NCI-H82 treated with DMSO at 0.1 percent for 48 hours (cell line): ENCODE results near the gene XPO4.
"Not testable (repeated sequence)": the region's sequence is repeated elsewhere in the genome, so short reads cannot be mapped to it uniquely, and the experiment has no call there.

Source experiments
- DNase-seq: peaks from one replicate; lab custom pipeline; 2025; ENCODE audit not compliant: unreplicated experiment; lab: John Stamatoyannopoulos, UW

Gene XPO4

DNA sequence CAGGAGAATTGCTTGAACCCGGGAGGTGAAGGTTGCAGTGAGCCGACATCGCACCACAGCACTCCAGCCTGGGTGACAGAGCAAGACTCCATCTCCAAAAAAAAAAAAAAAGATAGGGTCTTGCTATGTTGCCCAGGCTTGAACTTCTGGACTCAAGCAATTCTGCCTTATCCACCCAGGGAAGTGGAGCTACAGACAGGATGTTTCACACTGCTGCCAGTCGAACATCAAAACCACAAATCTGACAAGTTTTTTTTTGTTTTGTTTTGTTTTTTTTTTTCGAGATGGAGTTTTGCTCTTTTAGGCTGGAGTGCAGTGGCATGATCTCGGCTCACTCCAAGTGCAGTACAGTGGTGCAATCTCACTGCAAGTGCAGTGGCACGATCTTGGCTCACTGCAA lies 10.8 kb downstream of the XPO4 start:
- no peak for DNase-seq

DNA sequence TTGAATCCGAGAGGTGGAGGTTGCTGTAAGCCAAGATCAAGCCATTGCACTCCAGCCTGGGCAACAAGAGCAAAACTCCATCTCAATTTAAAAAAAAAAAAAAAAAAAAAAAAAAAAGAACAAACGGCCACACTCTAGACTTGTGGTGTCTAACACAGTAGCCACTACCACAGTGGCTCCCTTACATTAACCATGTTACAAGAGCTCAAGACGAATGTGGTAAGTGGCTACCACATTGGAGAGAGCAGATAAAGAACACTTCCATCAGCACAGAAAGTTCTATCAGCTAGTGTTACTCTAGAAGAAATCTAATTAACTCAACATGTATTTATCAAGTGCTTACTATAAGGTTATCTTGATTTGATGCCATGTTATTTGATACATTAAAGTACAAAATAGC lies 11.5 kb downstream of the XPO4 start:
- no peak for DNase-seq

DNA sequence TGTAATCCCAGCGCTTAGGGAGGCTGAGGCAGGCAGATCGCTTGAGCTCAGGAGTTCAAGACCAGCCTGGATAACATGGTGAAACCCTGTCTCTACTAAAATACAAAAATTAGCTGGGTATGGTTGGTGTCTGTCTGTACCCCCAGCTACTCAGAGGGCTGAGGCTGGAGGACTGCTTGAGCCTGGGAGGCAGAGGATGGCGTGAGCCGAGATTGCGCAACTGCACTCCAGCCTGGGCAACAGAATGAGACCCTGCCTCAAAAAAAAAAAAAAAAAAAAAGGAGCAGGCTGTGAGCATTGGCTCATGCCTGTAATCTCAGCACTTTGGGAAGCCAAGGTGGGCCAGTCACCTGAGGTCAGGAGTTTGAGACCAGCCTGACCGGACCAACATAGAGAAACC lies 12.0 kb downstream of the XPO4 start:
- DNase-seq = not testable (repeated sequence)

DNA sequence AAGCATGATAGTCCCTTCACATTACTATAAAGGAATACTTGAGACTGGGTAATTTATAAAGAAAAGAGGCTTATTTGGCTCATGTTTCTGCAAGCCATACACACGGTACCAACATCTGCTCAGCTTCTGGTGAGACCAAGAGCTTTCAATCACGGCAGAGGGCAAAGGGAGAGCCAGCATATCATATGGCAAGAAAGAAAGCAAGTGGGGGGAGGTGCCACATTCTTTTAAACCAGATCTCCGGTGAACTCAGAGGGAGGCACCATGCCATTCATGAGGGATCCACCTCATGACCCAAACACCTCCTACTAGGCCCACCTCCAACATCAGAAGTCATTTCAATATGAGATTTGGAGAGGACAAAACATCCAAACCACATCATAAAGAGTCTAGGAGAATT lies 20.3 kb downstream of the XPO4 start:
- peak; percentile 96 for DNase-seq

DNA sequence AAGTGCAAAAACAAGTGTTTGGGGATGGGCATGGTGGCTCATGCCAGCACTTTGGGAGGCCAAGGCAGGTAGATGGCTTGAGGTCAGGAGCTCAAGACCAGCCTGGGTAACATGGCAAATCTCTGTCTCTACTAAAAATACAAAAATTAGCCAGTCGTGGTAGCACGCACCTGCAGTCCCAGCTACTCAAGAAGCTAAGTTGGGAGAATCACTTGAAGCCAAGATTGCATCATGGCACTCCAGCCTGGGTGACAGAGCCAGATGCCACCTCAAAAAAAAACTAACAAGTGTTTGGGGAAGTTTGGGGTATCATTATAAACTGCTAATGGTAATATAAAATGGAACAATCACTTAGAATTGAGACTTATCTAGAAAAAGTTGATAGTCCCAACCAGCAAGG lies 24.6 kb downstream of the XPO4 start:
- DNase-seq = no peak

DNA sequence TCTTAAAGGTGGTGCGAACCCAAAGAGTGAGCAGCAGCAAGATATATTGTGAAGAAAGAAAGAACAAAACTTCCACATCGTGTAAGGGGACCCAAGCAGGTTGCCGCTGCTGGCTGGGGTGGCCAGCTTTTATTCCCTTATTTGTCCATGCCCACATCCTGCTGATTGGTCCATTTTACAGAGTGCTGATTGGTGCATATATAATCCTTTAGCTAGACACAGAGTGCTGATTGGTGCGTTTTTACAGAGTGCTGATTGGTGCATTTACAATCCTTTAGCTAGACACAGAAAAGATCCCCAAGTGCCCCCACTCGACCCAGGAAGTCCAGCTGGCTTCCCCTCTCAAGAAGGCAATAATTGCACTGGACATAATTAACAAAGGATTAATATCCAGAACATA lies 25.7 kb downstream of the XPO4 start:
- not testable (repeated sequence) for DNase-seq

DNA sequence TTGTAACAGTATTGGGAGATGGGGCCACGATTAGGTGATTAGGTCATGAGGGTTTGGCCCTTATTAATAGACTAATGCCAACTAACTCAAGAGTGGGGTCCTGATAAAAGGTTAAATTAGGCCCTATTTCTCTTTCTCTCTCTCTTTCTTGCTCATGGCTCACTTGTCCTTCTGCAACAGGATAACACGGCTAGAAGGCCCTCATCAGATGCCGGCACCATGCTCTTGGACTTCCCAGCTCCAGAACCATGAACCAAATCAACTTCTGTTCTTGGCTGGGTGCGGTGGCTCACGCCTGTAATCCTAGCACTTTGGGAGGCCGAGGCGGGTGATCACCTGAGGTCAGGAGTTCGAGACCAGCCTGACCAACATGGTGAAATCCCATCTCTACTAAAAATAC lies 28.1 kb downstream of the XPO4 start:
- DNase-seq = not testable (repeated sequence)

DNA sequence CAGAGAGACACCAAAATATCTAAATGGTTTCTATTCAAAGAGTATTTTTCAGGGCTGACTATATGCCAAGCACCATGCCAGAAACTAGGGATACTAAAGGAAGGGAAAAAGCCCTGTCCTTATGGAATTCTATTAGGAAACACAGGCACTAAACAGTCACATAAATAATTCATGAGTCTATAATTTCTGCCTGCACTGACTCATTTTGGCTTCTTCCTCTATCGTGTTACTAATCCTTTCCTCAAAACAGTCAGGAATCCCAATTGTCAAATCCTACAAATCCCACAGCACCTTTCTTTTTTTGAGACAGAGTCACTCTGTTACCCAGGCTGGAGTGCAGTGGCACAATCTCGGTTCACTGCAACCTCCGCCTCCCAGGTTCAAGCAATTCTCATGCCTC lies 29.2 kb downstream of the XPO4 start:
- peak; percentile 42 for DNase-seq

DNA sequence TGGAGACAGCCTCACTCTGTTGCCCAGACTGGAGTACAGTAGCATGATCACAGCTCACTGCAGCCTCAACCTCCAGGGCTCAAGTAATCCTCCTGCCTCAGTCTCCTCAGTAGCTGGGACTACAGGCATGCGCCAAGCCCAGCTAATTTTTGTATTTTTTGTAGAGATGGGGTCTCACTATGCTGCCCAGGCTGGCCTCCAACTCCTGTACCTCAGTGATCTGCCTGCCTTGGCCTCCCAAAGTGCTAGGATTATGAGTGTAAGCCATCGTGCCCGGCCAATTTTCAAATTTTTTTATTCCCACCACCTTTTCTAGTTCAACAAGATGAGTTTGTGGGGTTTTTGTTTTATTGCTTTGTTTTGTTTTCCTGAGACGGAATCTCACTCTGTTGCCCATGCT lies 31.7 kb downstream of the XPO4 start:
- DNase-seq = no peak

DNA sequence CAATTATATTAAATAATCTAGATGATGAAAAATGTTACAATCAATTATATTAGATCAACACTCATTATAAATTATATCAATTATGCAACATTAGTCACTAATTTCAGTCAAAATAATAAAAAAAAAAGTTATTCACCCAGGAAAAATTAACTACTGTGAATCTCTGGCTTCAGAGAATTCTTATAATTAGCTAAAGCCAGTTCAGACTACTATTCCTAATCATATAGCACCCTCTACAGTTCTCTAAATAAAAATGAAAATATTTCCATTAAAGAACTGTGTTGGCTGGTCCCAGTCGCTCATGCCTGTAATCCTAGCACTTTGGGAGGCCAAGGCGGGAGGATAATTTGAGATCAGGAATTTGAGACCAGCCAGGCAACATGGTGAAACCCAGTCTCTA lies 33.0 kb downstream of the XPO4 start:
- DNase-seq = peak; percentile 43

DNA sequence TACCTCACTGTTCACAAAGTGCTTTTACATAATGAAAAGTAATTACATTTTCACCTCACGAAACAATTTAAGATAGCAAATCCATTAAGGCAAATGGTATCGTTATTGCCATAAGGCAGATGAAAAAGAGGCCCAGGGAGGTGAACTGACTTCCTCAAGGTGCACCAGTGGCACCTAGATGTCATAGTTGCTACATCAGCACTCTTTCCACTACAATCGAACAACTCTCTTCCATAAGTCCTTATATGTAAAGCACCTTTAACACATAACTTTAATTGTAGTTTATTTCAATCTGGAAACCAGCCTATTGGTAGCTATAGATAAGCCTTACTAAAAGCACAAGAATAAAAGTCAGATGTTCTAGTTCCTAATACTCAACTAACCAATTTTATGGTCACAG lies 35.1 kb downstream of the XPO4 start:
- DNase-seq = no peak

DNA sequence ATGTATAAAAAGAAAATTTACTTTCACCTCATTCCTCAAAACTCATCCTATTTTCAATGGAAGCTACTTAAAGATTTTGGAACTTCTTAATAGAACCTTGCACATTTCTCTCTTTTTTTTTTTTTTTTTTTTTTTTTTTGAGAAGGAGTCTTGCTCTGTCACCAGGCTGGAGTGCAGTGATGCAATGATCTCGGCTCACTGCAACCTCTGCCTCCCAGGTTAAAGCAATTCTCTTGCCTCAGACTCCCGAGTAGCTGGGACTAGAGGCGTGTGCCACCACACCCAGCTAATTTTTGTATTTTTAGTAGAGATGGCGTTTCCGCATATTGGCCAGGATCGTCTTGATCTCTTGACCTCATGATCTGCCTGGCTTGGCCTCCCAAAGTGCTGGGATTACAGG lies 40.9 kb downstream of the XPO4 start:
- not testable (repeated sequence) for DNase-seq

DNA sequence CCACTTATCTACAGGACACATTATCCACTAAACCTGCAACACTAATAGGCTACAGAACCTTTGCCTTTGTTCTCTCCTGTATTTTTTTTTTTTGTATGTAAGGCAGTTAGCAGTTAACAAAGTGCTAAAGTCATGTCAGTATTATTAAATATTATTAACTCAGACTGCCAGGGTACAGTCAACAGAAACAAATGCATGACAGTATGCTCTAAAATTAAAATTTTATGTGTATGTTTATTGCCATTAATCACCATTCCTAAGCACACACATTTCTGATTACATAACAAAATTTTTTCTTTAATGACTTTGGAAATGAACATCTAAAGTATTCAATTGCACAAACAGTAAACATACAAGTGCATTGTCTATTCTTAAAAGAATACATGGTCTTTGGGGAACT lies 41.7 kb downstream of the XPO4 start:
- no peak for DNase-seq

DNA sequence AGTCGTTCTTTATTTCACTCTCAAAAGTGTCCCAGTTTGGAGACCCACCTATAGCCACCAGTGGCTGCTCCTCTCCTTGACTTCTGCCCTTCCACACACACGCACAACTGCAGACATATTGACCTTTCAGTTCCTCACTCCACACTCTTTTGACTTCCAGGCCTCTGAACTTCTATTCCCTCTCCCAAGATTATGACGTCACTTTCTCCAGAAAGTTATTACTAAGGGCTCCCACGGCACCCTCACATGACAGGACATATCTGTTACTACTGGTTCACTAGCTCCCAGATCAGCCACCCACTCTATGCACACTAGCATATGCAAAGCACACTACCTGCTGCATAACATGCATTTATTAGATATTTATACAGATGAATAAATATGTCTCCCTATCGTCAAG lies 45.9 kb downstream of the XPO4 start:
- DNase-seq = no peak

DNA sequence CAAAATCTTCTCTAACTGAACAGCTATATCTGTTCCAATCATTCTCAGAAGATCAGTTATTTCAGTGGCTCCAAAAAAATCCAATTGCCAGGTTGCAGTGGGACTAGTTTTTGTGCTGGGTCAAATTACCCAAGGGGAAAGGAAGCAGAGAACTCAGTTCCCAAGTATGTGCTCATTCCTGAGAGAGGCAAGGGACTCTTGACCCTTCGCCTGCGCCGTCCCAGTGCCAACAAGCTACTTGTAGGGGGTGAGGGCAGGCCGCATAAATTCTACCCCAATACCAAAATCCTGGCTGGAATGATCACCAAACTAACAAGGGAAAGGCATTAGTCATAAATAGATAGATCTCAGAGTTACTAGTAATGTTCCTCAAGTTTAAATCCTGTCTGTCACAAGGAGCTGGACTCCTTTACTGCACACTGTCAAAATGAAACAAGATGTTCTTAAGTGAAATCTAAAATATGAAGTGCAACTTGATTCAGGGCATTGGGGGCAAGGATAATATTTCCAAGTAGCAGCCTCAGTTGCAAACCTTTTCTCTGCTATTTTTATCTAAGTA lies 50.6 kb downstream of the XPO4 start:
- no peak for DNase-seq

DNA sequence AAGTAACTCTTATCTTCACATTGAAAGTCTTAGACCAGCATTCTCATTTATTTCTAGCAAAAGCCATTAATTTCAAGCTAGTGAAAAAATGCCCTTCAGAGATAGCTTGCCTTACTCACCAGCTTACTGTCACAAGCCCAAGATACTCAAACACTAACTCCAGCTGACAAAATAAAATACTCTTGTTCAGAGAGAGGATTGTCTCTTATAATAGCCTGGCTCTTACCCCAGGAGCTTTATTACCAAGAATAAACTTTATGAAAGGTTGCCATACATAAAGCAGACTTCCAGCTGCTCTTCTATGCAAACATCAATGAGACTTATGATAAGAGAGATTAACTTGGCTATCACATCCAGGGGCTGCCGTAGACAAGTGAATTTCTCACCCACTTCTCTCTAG lies 53.6 kb downstream of the XPO4 start:
- DNase-seq = peak; percentile 41

DNA sequence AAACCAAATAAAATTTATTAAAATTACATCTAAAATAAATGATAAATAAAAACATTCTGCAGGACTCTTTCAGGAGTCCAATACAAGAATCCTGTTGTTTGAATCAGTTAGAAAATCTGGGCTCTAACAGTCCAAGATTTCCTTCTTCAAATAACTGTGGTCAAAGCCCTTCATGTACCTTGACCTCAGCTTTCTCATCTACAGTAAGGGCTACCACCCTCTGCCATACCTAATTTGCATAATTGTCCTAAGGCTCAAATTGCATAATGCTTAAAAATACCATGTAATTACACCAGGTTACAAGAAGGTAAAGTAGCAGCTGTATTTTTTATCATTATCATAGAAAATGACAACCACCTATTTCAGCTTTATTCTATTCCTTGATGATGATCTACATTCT lies 54.3 kb downstream of the XPO4 start:
- DNase-seq = no peak

DNA sequence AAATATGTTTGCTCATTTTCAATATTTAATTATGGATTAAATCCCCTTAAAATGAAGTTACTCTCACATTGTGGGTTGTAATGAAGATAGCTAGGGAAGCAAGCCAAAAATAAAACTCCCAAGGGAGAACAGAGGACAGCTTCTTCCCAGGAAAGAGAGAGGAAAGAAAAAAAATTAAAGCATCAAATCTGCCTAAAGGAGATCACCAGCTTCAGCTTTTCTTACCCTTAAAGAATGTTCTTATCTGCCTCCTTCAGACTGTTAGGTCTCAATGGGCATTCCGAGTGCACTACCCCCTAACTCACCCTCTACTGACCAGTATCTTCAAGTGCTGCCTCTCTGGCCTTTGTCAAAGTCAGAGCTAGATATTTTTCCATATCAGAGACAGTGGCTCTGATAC lies 55.2 kb downstream of the XPO4 start:
- peak; percentile 58 for DNase-seq

DNA sequence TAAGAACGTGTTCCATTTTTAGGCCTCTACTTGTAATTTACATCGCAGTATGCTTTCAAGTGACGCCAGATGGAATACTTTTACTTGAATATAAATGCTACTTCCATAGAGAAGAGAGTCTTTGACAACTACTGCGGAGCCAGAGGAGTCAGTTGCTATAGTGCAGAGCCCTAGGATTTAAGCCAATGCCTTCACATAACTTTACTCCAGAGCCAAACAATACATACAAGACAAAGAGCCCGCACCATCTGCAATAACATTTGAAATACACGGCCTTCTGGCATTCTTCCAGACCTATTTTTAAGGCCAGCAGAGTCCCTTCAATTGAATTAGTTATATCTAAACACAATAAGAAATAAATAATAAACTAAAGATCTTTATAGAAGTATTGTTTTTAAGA lies 59.4 kb downstream of the XPO4 start:
- peak; percentile 92 for DNase-seq

DNA sequence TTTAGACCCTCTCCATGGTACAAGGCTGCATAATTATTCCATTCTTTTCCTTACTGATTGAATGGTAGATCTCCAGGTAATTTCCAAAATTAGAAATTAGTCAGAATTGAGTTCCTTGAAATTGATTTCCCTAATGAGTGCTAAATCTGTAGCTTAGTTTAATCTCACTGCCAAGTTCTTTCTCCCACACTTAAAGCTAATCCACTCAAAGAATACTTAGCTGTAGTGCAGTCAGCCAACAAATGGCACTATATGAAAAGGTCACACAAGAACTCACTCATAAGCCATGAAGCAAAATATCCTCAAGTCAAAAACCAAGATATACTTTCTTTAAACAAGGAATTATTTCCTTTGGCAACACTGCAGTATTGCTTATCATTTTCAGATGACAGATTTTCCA lies 62.0 kb downstream of the XPO4 start:
- DNase-seq = peak; percentile 95

DNA sequence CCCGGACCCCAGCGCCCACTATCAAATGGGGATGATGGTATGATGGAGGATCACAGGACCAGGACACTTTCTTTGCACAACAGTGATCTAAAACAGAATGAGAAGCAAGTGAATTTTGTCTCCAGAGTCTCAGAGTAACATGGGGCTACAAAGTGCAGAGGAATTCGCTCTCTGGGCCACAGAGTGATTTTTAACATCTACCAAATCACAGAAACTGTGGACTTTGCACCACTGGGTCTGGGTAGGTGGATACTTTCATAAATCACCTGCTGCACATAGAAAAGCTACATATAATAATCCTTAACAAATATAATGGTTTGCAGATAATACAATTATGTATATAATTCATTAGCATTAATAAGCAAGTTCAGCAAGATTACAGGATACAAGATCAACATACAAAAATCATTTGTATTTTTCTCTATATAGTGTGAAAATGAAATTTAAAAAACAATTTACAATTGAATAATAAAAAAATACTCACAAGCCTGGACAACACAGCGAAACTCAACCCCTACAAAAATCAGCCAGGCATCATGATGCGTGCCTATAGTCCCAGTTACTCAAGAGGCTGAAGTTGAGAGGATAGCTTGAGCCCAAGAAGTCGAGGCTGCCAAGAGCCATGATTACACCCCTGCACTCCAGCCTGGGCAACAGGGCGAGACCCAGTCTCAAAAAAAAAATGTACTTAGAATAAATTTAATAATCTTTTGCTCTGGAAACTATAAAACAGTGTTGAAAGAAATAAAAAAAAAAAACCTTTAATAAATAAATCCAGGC lies 68.5 kb downstream of the XPO4 start:
- DNase-seq = no peak

DNA sequence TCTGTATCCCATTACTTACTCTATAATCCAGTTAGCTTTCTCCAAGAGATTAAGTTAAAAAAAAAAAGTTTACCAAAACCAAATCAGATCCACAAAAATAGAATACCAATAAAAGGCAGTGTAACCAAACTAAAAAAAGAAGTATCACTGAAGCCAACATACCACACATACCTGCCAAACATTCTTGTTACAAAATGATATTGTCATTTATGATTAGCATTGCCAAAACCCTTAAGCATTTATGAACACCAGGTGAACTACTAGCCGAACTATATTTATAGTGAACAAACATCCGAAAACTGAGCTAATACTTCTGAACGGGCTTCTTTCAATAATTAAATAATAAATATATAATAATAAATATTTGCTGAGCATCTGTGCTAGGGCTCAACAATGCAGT lies 69.7 kb downstream of the XPO4 start:
- DNase-seq = peak; percentile 96

DNA sequence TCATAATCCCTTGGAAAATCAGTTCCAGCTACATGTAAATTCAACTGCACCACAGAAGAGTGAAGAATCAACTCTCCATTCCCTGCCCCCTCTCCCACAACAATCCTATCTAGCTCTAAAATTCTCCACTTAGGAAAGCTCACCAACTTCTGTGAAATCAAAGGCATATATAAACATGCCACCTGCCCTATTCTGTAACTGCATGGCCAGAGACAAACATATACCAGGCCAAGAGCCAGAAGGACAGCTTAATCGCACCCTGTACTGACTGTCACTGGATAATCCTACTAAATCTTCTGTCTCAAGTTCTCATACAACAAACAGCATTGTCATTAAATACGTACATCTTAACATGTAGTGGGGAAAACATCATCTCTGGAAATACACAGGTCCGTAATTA lies 70.6 kb downstream of the XPO4 start:
- peak; percentile 100 for DNase-seq
